GM19455 (cell line): ENCODE measurements around the gene ARHGEF37.

Experiments
- ATAC-seq: cut with Tn5 transposase; IDR thresholded peaks from one replicate; pipeline ENCODE4 v1.9.1; 2021; ENCODE audit not compliant: unreplicated experiment

The ARHGEF37 gene

GRCh38 chr5:149599375-149599774, 18.1 kb downstream of the ARHGEF37 start:
- ATAC-seq = no peak

GRCh38 chr5:149600932-149601331, 19.6 kb downstream of the ARHGEF37 start:
- no peak for ATAC-seq

- no peak for ATAC-seq
These were observed 21.9 kb downstream of the ARHGEF37 start for GRCh38 chr5:149603210-149603609.

- ATAC-seq = no peak
These were observed 22.6 kb downstream of the ARHGEF37 start for GRCh38 chr5:149603920-149604319.

- no peak for ATAC-seq
These were observed 23.0 kb downstream of the ARHGEF37 start for GRCh38 chr5:149604321-149604720.

GRCh38 chr5:149605354-149605997, 24.2 kb downstream of the ARHGEF37 start:
- ATAC-seq = no peak

- ATAC-seq = peak; percentile 91
These were observed 24.9 kb downstream of the ARHGEF37 start for GRCh38 chr5:149605998-149606724.

- no peak for ATAC-seq
These were observed 27.7 kb downstream of the ARHGEF37 start for GRCh38 chr5:149608936-149609545.

- ATAC-seq = no peak
These were observed 28.4 kb downstream of the ARHGEF37 start for GRCh38 chr5:149609640-149610219.

- ATAC-seq = no peak
These were observed 29.4 kb downstream of the ARHGEF37 start for GRCh38 chr5:149610589-149611255.

- ATAC-seq = no peak
These were observed 30.0 kb downstream of the ARHGEF37 start for GRCh38 chr5:149611326-149611725.

GRCh38 chr5:149614034-149614907, 33.0 kb downstream of the ARHGEF37 start:
- ATAC-seq = no peak

GRCh38 chr5:149615976-149616375, 34.7 kb downstream of the ARHGEF37 start:
- ATAC-seq = no peak

- peak; percentile 71 for ATAC-seq
These were observed 35.5 kb downstream of the ARHGEF37 start for GRCh38 chr5:149616727-149617285.

- ATAC-seq = no peak
These were observed 36.5 kb downstream of the ARHGEF37 start for GRCh38 chr5:149617760-149618306.

- peak; percentile 49 for ATAC-seq
These were observed 37.4 kb downstream of the ARHGEF37 start for GRCh38 chr5:149618581-149619248.

- no peak for ATAC-seq
These were observed 40.3 kb downstream of the ARHGEF37 start for GRCh38 chr5:149621415-149622098.

- ATAC-seq = no peak
These were observed 41.2 kb downstream of the ARHGEF37 start for GRCh38 chr5:149622466-149622865.

GRCh38 chr5:149623473-149623872, 42.2 kb downstream of the ARHGEF37 start:
- no peak for ATAC-seq
